Liver (tissue), 9 donors: ENCODE measurements around the gene DAO. TPM values are rescaled to one million over a fixed set of nuclear protein-coding genes. Genes with fewer than 3 reads are reported as not detected.

Source experiments
- DNase-seq: peaks from one replicate; pipeline ENCODE4 v3.0.0-alpha.2; 2017; ENCODE audit warnings: low spot score
- H3K27ac ChIP-seq, 2 donors: one replicate each; pipeline ENCODE4 v1.7.0; 2013; ENCODE audit warnings: inconsistent platforms in 2 of 2, low read length in 2 of 2, control low read depth in 1 of 2, low read depth in 1 of 2, mild to moderate bottlenecking in 1 of 2
- H3K27me3 ChIP-seq, 4 donors: one replicate each; pipeline versions ENCODE4 v1.6.1 to v1.7.0; 2013; ENCODE audit warnings: low read length in 3 of 4, inconsistent platforms in 1 of 4, mild to moderate bottlenecking in 1 of 4, moderate library complexity in 1 of 4; ENCODE audit not compliant: control insufficient read depth in 4 of 4, insufficient read depth in 4 of 4
- H3K36me3 ChIP-seq, 4 donors: one replicate each; pipeline versions ENCODE4 v1.6.1 to v1.7.0; 2013; ENCODE audit warnings: low read length in 3 of 4, mild to moderate bottlenecking in 3 of 4, low read depth in 1 of 4, moderate library complexity in 1 of 4; ENCODE audit not compliant: control insufficient read depth in 4 of 4, insufficient read depth in 3 of 4
- H3K4me1 ChIP-seq, 4 donors: one replicate each; pipeline versions ENCODE4 v1.6.1 to v1.7.0; 2013; ENCODE audit warnings: low read length in 3 of 4, mild to moderate bottlenecking in 3 of 4, moderate library complexity in 1 of 4; ENCODE audit not compliant: control insufficient read depth in 4 of 4, insufficient read depth in 4 of 4
- H3K4me3 ChIP-seq, 3 donors: one replicate each; pipeline versions ENCODE4 v1.6.1 to v1.7.0; 2013; ENCODE audit warnings: low read length in 3 of 3, control low read depth in 1 of 3, low read depth in 1 of 3, mild to moderate bottlenecking in 1 of 3
- H3K9ac ChIP-seq, 2 donors: one replicate each; pipeline ENCODE4 v1.7.0; 2013; ENCODE audit warnings: low read length in 2 of 2, mild to moderate bottlenecking in 2 of 2, moderate library complexity in 2 of 2, control low read depth in 1 of 2, low read depth in 1 of 2
- H3K9me3 ChIP-seq, 4 donors: one replicate each; pipeline versions ENCODE4 v1.6.1 to v1.7.0; 2013; ENCODE audit warnings: low read length in 3 of 4; ENCODE audit not compliant: control insufficient read depth in 4 of 4
- ATF3 ChIP-seq: IDR thresholded peaks from 2 replicates; pipeline ENCODE4 v1.6.1; 2016; ENCODE audit warnings: antibody characterized with exemption
- EGR1 ChIP-seq, 2 donors: IDR thresholded peaks; 2 replicates each; pipeline ENCODE4 v1.6.1; 2016 to 2018; ENCODE audit warnings: antibody characterized with exemption in 2 of 2, low read depth in 2 of 2
- FOXA1 ChIP-seq: IDR thresholded peaks from 2 replicates; pipeline ENCODE4 v1.6.1; 2016; ENCODE audit warnings: antibody characterized with exemption
- FOXA2 ChIP-seq: IDR thresholded peaks from 2 replicates; pipeline ENCODE4 v1.6.1; 2016; ENCODE audit warnings: antibody characterized with exemption
- GABPA ChIP-seq, 2 donors: IDR thresholded peaks in 1 of 2; conservative IDR thresholded peaks in 1 of 2; 2 replicates each; pipeline ENCODE4 v1.6.1; 2016; ENCODE audit warnings: antibody characterized with exemption in 2 of 2, mild to moderate bottlenecking in 1 of 2, moderate library complexity in 1 of 2
- HNF4A ChIP-seq, 2 donors: conservative IDR thresholded peaks; 2 replicates each; pipeline ENCODE4 v1.6.1; 2016; ENCODE audit warnings: antibody characterized with exemption in 2 of 2, mild to moderate bottlenecking in 2 of 2
- HNF4G ChIP-seq: IDR thresholded peaks from 2 replicates; pipeline ENCODE4 v1.6.1; 2016; ENCODE audit warnings: antibody characterized with exemption
- JUND ChIP-seq, 2 donors: IDR thresholded peaks; 2 replicates each; pipeline ENCODE4 v1.6.1; 2016; ENCODE audit warnings: antibody characterized with exemption in 2 of 2
- MAX ChIP-seq: IDR thresholded peaks from 2 replicates; pipeline ENCODE4 v1.6.1; 2016; ENCODE audit warnings: antibody characterized with exemption
- RAD21 ChIP-seq, 2 donors: IDR thresholded peaks; 2 replicates each; pipeline ENCODE4 v1.6.1; 2016; ENCODE audit warnings: antibody characterized with exemption in 2 of 2, mild to moderate bottlenecking in 2 of 2
- REST ChIP-seq: IDR thresholded peaks from 2 replicates; pipeline ENCODE4 v1.6.1; 2016; ENCODE audit warnings: antibody characterized with exemption, mild to moderate bottlenecking
- YY1 ChIP-seq: IDR thresholded peaks from 2 replicates; pipeline ENCODE4 v1.6.1; 2016; ENCODE audit warnings: antibody characterized with exemption, mild to moderate bottlenecking
- ZBTB33 ChIP-seq: IDR thresholded peaks from 2 replicates; pipeline ENCODE4 v1.6.1; 2016; ENCODE audit warnings: antibody characterized with exemption
- WGBS: extraction: QIAGEN DNeasy Blood & Tissue Kit; methylation state at CpG from one replicate; pipeline ENCODE4 v1.1.7; 2013; 5-methylcytosine and 5-hydroxymethylcytosine counted together
- polyA plus RNA-seq, 2 donors: library from polyadenylated mRNA; stranded (reverse) in 1 of 2; unstranded in 1 of 2; fragments of 200-250 nt in 1 of 2; fragments of >200 nt in 1 of 2; fragmentation: Nextera tagmentation in 1 of 2; extraction: Ambion mirVana in 1 of 2; gene quantifications; one replicate each; pipeline versions ENCODE4 v1.2.1 to v1.2.3, GENCODE V29; 2013 to 2015
- total RNA-seq, 2 donors: library from RNA; depleted of rRNA; stranded (reverse); fragments of >200 nt; gene quantifications; one replicate each; pipeline ENCODE4 v1.2.3, GENCODE V29; 2014
- donor health status: healthy.
- donor health status: healthy.
- donor health status: healthy.
- donor health status: healthy.
- donor health status: healthy.

The DAO gene
- total and polyA plus RNA-seq, 4 donors: 0.84 to 51.4 (median 22.9) TPM

- H3K27ac ChIP-seq: peak overlapping the region; percentile 31 to 50
- peaks cover 0 to 4% (median 1%) of the 10 kb centered on the region in 4 donors for H3K4me1 ChIP-seq
- DNase-seq: no peak
- no peaks in the 10 kb centered on the region for H3K9me3 ChIP-seq
- H3K36me3 ChIP-seq: no peaks in the 10 kb centered on the region
- H3K27me3 ChIP-seq: no peaks in the 10 kb centered on the region
- 13% methylated on average over 5 of the region's 5 CpGs for WGBS
- TF ChIP-seq RAD21 (IDR thresholded peaks at IDR 0.05): peak in 1 of 2 donors; percentile 5
- no peak for TF ChIP-seq GABPA (IDR thresholded peaks at IDR 0.05 in 1 of 2, conservative IDR thresholded peaks at IDR 0.05 in 1 of 2)
- peak in 1 of 2 donors; percentile 11 for TF ChIP-seq HNF4A (conservative IDR thresholded peaks at IDR 0.05)
- H3K4me3 ChIP-seq: no peak overlapping the region
- H3K9ac ChIP-seq: no peak overlapping the region
Observed at GRCh38 chr12:108930155-108930554, 50.3 kb downstream of the DAO start.

- DNase-seq: no peak
- 93% methylated on average over 3 of the region's 3 CpGs for WGBS
- TF ChIP-seq ZBTB33 (no peak), EGR1 (IDR thresholded peaks at IDR 0.05; ENCODE audit: low read depth in 2 of 2) (no peak), FOXA2 (no peak), ATF3 (no peak), YY1 (no peak), HNF4G (no peak), JUND (IDR thresholded peaks at IDR 0.05) (no peak), MAX (no peak), FOXA1 (no peak), REST (no peak), RAD21 (IDR thresholded peaks at IDR 0.05) (no peak)
- Histone ChIP-seq H3K9me3 (no peaks in the 10 kb centered on the region), H3K36me3 (no peaks in the 10 kb centered on the region), H3K27ac (no peak overlapping the region), H3K4me3 (no peak overlapping the region), H3K27me3 (no peaks in the 10 kb centered on the region), H3K4me1 (peaks cover 0 to 4% (median 1%) of the 10 kb centered on the region in 4 donors), H3K9ac (no peak overlapping the region)
Observed at GRCh38 chr12:108930756-108931155, 50.9 kb downstream of the DAO start.

- 91% methylated on average over 6 of the region's 6 CpGs for WGBS
- H3K27me3 ChIP-seq: no peaks in the 10 kb centered on the region
- no peak overlapping the region for H3K4me3 ChIP-seq
- no peak for DNase-seq
- no peak overlapping the region for H3K27ac ChIP-seq
- peaks cover 0 to 4% (median 1%) of the 10 kb centered on the region in 4 donors for H3K4me1 ChIP-seq
- H3K9me3 ChIP-seq: no peaks in the 10 kb centered on the region
- no peak overlapping the region for H3K9ac ChIP-seq
- no peaks in the 10 kb centered on the region for H3K36me3 ChIP-seq
- TF ChIP-seq GABPA (IDR thresholded peaks at IDR 0.05 in 1 of 2, conservative IDR thresholded peaks at IDR 0.05 in 1 of 2): no peak
- TF ChIP-seq JUND (IDR thresholded peaks at IDR 0.05): no peak
- no peak for TF ChIP-seq ZBTB33
- TF ChIP-seq MAX: no peak
- no peak for TF ChIP-seq FOXA2
- no peak for TF ChIP-seq HNF4G
- TF ChIP-seq ATF3: no peak
- TF ChIP-seq EGR1 (IDR thresholded peaks at IDR 0.05; ENCODE audit: low read depth in 2 of 2): no peak
Observed at GRCh38 chr12:108933949-108934348, 54.1 kb downstream of the DAO start.
